GM18951 (cell line): Measurements from ENCODE around the gene SLC38A10.

Source experiments
- POLR2A ChIP-seq: IDR thresholded peaks from 4 replicates; pipeline ENCODE4 v1.6.1; 2011; ENCODE audit warnings: mild to moderate bottlenecking; ENCODE audit not compliant: insufficient read length, insufficient read depth; ENCODE audit errors: extremely low read depth
- in situ Hi-C: fragments of 300-500 bp; cut with MboI; formaldehyde crosslinking; loops from one replicate; pipeline ENCODE4 v1.12.0; 2022; ENCODE audit warnings: low sequenced_read_pairs, mixed read lengths, inconsistent platforms; ENCODE audit not compliant: unreplicated experiment

The SLC38A10 gene

GRCh38 chr17:81264640-81265039 is 30.5 kb downstream of the SLC38A10 start:
- in situ Hi-C loops, result no loop called here
- TF ChIP-seq POLR2A, result no peak

GRCh38 chr17:81263371-81264181 is 31.5 kb downstream of the SLC38A10 start:
- in situ Hi-C loops, result no loop called here
- no peak for TF ChIP-seq POLR2A

- in situ Hi-C loops, result no loop called here
- TF ChIP-seq POLR2A, result no peak
Observed at GRCh38 chr17:81261582-81262336, 33.3 kb downstream of the SLC38A10 start.

GRCh38 chr17:81261096-81261495 is 34.0 kb downstream of the SLC38A10 start:
- in situ Hi-C loops, result no loop called here
- TF ChIP-seq POLR2A, result no peak

GRCh38 chr17:81260641-81261040 is 34.5 kb downstream of the SLC38A10 start:
- no peak for TF ChIP-seq POLR2A
- in situ Hi-C loops, result no loop called here

- no peak for TF ChIP-seq POLR2A
- in situ Hi-C loops, result no loop called here
Observed at GRCh38 chr17:81260171-81260570, 34.9 kb downstream of the SLC38A10 start.

GRCh38 chr17:81259058-81259605 is 36.0 kb downstream of the SLC38A10 start:
- in situ Hi-C loops, result no loop called here

GRCh38 chr17:81258292-81258691 is 36.8 kb downstream of the SLC38A10 start:
- TF ChIP-seq POLR2A, result no peak
- in situ Hi-C loops, result no loop called here

More at GRCh38 chr17:81259058-81259605, 36.0 kb downstream of the SLC38A10 start:
- no peak for TF ChIP-seq POLR2A

- in situ Hi-C loops, result no loop called here
- no peak for TF ChIP-seq POLR2A
Observed at GRCh38 chr17:81257533-81257932, 37.6 kb downstream of the SLC38A10 start.

GRCh38 chr17:81256616-81257015 is 38.5 kb downstream of the SLC38A10 start:
- in situ Hi-C loops, result no loop called here
- no peak for TF ChIP-seq POLR2A

- no peak for TF ChIP-seq POLR2A
- in situ Hi-C loops, result no loop called here
Observed at GRCh38 chr17:81254955-81255717, 40.0 kb downstream of the SLC38A10 start.

GRCh38 chr17:81253358-81254131 is 41.6 kb downstream of the SLC38A10 start:
- in situ Hi-C loops, result no loop called here

More at GRCh38 chr17:81253358-81254131, 41.6 kb downstream of the SLC38A10 start:
- TF ChIP-seq POLR2A, result no peak
